SU-DHL-6 (cell line): Measurements from ENCODE around the gene KCNH3.

ENCODE experiments used
- CTCF ChIP-seq: fragments of 200-600 bp; sonication (generic); IDR thresholded peaks from one replicate; pipeline ENCODE4 v1.5.1; 2017; ENCODE audit warnings: antibody characterized with exemption, mild to moderate bottlenecking, low read length, moderate library complexity; ENCODE audit not compliant: insufficient read depth, poor library complexity, severe bottlenecking
- EZH2phosphoT487 ChIP-seq: fragments of 200-600 bp; sonication (generic), shearing (Covaris generic); conservative IDR thresholded peaks from 2 replicates; pipeline ENCODE4 v1.6.1; 2018; ENCODE audit warnings: mild to moderate bottlenecking, antibody characterized with exemption, low read length, moderate library complexity, mixed read lengths

GRCh38 chr12:49489720-49490119 is 49.1 kb upstream of the KCNH3 start:
- no peak for TF ChIP-seq CTCF
- no peak for TF ChIP-seq EZH2phosphoT487
